OCI-LY7 (cell line): ENCODE data around the gene HDAC7. TPM values are rescaled to one million over a fixed set of nuclear protein-coding genes. Genes with fewer than 3 reads are reported as not detected.

Experiments
- BruUV-seq: library from RNA; stranded (reverse); fragments of 400-500 nt; replicated peaks from 2 replicates; lab custom pipeline; 2021; lab: Mats Ljungman, UMichigan
- CTCF ChIA-PET: fragments of 300-600 bp; sonication (Branson Sonifier 250); formaldehyde crosslinking; loops from one replicate; lab custom pipeline; 2022; ENCODE audit warnings: antibody characterized with exemption; ENCODE audit not compliant: unreplicated experiment; lab: Charles Lee
- POLR2A ChIA-PET: fragments of 300-600 bp; sonication (Branson Sonifier 250); formaldehyde crosslinking; loops from one replicate; lab custom pipeline; 2022; ENCODE audit warnings: antibody characterized with exemption; lab: Charles Lee
- DNase-seq: peaks from one replicate; pipeline ENCODE4 v3.0.0-alpha.2; 2015; ENCODE audit warnings: low spot score
- H2AFZ ChIP-seq: fragments of 200-600 bp; sonication (generic), shearing (Covaris generic); 2 replicates; pipeline ENCODE4 v1.6.1; 2014; ENCODE audit warnings: mild to moderate bottlenecking, antibody characterized with exemption, low read length, moderate library complexity
- H3K27ac ChIP-seq: fragments of 200-600 bp; sonication (generic); 2 replicates; pipeline ENCODE4 v1.5.1; 2014; ENCODE audit warnings: mixed run types, low read depth, mild to moderate bottlenecking, moderate library complexity, low read length, inconsistent platforms; ENCODE audit not compliant: poor library complexity, severe bottlenecking
- H3K36me3 ChIP-seq: fragments of 200-600 bp; sonication (generic); 2 replicates; pipeline ENCODE4 v1.6.1; 2014; ENCODE audit warnings: mild to moderate bottlenecking, antibody characterized with exemption, low read length, moderate library complexity, mixed read lengths; ENCODE audit not compliant: insufficient read depth
- H3K4me1 ChIP-seq: fragments of 200-600 bp; sonication (generic); 2 replicates; pipeline ENCODE4 v1.5.1; 2014; ENCODE audit warnings: mild to moderate bottlenecking, low read length; ENCODE audit not compliant: insufficient read depth, poor library complexity, severe bottlenecking
- H3K4me2 ChIP-seq: fragments of 200-600 bp; sonication (generic); 2 replicates; pipeline ENCODE4 v1.6.1; 2014; ENCODE audit warnings: mild to moderate bottlenecking, low read length
- H3K4me3 ChIP-seq: fragments of 200-600 bp; sonication (generic); 2 replicates; pipeline ENCODE4 v1.5.1; 2014; ENCODE audit warnings: mild to moderate bottlenecking, low read depth, low read length; ENCODE audit not compliant: poor library complexity, severe bottlenecking
- H3K79me2 ChIP-seq: fragments of 200-600 bp; sonication (generic); 2 replicates; pipeline ENCODE4 v1.6.1; 2016; ENCODE audit warnings: low read depth, mild to moderate bottlenecking, low read length, moderate library complexity, mixed read lengths; ENCODE audit not compliant: insufficient read depth
- H3K9me2 ChIP-seq: fragments of 200-600 bp; sonication (generic); 2 replicates; pipeline ENCODE4 v1.6.1; 2016; ENCODE audit warnings: mild to moderate bottlenecking, low read length, mixed read lengths; ENCODE audit not compliant: insufficient read depth
- H3K9me3 ChIP-seq: fragments of 200-600 bp; sonication (generic); 2 replicates; pipeline ENCODE4 v1.6.1; 2014; ENCODE audit warnings: mild to moderate bottlenecking, mixed run types, low read length, mixed read lengths
- H4K20me1 ChIP-seq: fragments of 200-600 bp; sonication (generic); 2 replicates; pipeline ENCODE4 v1.6.1; 2014; ENCODE audit warnings: mild to moderate bottlenecking, antibody characterized with exemption, low read length, moderate library complexity, mixed read lengths; ENCODE audit not compliant: insufficient read depth
- CTCF ChIP-seq: fragments of 200-600 bp; sonication (generic); conservative IDR thresholded peaks from 2 replicates; pipeline ENCODE4 v1.5.1; 2014; ENCODE audit warnings: mild to moderate bottlenecking, antibody characterized with exemption, low read length, moderate library complexity, mixed read lengths
- EZH2phosphoT487 ChIP-seq: fragments of 200-600 bp; sonication (generic); IDR thresholded peaks from 2 replicates; pipeline ENCODE4 v1.6.1; 2018; ENCODE audit warnings: low read depth, borderline replicate concordance, mild to moderate bottlenecking, mixed run types, antibody characterized with exemption, low read length, moderate library complexity, mixed read lengths
- intact Hi-C: fragments of 100-400 bp; cut with micrococcal nuclease; formaldehyde crosslinking; loops from one replicate; pipeline ENCODE4 v1.10.0; 2022; ENCODE audit not compliant: unreplicated experiment
- total RNA-seq, 2 experiments: library from RNA; depleted of rRNA in 1 of 2; stranded (reverse); fragments of >200 nt in 1 of 2; shearing (Covaris generic) in 1 of 2; gene quantifications; 2 replicates each; pipeline ENCODE4 v1.2.3, GENCODE V29; 2014 to 2022

The HDAC7 gene
- total RNA-seq, 2 experiments from 2014 or later = 45.9 to 131 TPM

DNA sequence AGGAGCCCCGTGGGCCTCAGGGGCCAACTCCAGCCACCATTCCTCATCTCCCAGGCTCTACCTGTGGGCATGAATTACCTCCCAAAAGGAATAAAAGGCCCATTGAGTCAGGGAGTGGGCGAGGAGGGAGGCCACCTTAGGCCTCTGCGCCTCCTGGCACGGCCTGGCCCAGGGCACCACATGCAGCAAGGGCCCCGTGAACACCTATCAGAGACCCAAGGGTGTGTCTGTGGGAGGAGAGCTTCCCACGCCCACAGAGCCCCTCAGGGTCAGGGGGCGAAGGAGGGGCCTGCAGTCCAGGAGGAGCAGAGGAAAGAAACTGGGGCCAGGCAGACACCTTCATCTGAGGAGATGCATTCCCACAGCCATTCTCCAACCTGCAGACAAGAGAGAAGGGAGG, 73.2 kb downstream of the HDAC7 start:
- BruUV-seq = no TSS peak
- Histone ChIP-seq H3K27ac (peak overlapping the region; percentile 9), H3K9me3 (no peaks in the 10 kb centered on the region), H4K20me1 (no peaks in the 10 kb centered on the region), H3K36me3 (no peaks in the 10 kb centered on the region), H3K4me2 (peak overlapping the region; percentile 62), H3K79me2 (no peaks in the 10 kb centered on the region), H3K4me1 (peaks cover 40% of the 10 kb centered on the region), H3K4me3 (peak overlapping the region; percentile 10), H3K9me2 (no peaks in the 10 kb centered on the region), H2AFZ (no peak overlapping the region)
- CTCF ChIA-PET = no interaction called here
- TF ChIP-seq CTCF = no peak
- no peak for TF ChIP-seq EZH2phosphoT487
- intact Hi-C loops = no loop called here
- DNase-seq = no peak
- POLR2A ChIA-PET = interaction anchor here (0.8 to 1.8 kb wide), 2 partner anchors 11 to 12 kb away, joined by 3 to 6 read pairs; no protein-coding TSS in a partner anchor

- POLR2A ChIA-PET = no interaction called here
- Histone ChIP-seq H3K4me1 (peaks cover 41% of the 10 kb centered on the region), H4K20me1 (no peaks in the 10 kb centered on the region), H3K4me2 (peak overlapping the region; percentile 62; the same call in 1 of the 2 replicates), H3K4me3 (no peak overlapping the region), H3K9me2 (no peaks in the 10 kb centered on the region), H3K9me3 (no peaks in the 10 kb centered on the region), H2AFZ (no peak overlapping the region), H3K36me3 (no peaks in the 10 kb centered on the region), H3K27ac (no peak overlapping the region), H3K79me2 (no peaks in the 10 kb centered on the region)
- intact Hi-C loops = no loop called here
- DNase-seq = no peak
- TF ChIP-seq CTCF (no peak), EZH2phosphoT487 (no peak)
- CTCF ChIA-PET = no interaction called here
- no TSS peak for BruUV-seq
Measured at GRCh38 chr12:47746073-47746472, 73.6 kb downstream of the HDAC7 start.

GRCh38 chr12:47745485-47746041, 74.1 kb downstream of the HDAC7 start:
- ChIA-PET CTCF (interaction anchor here (4.4 kb wide), 1 partner anchor 22 kb away, joined by 74 read pairs; no protein-coding TSS in a partner anchor), POLR2A (interaction anchor here (0.9 to 1.9 kb wide), 2 partner anchors 12 to 27 kb away, joined by 4 read pairs; partner anchors contain the start of gene SLC48A1)

More at GRCh38 chr12:47745485-47746041, 74.1 kb downstream of the HDAC7 start:
- no peak for DNase-seq
- intact Hi-C loops = no loop called here
- Histone ChIP-seq H3K4me3 (no peak overlapping the region), H4K20me1 (no peaks in the 10 kb centered on the region), H3K4me1 (peaks cover 42% of the 10 kb centered on the region), H2AFZ (no peak overlapping the region), H3K9me2 (no peaks in the 10 kb centered on the region), H3K27ac (no peak overlapping the region), H3K9me3 (no peaks in the 10 kb centered on the region), H3K4me2 (no peak overlapping the region), H3K36me3 (no peaks in the 10 kb centered on the region), H3K79me2 (no peaks in the 10 kb centered on the region)
- no TSS peak for BruUV-seq
- no peak for TF ChIP-seq EZH2phosphoT487
- no peak for TF ChIP-seq CTCF
